Keratinocyte (primary cell): ENCODE data around the gene BLACAT1. TPM values are rescaled to one million over a fixed set of nuclear protein-coding genes. Genes with fewer than 3 reads are reported as not detected.

ENCODE experiments used
- polyA plus RNA-seq, 5 experiments: library from polyadenylated mRNA; depleted of rRNA in 3 of 5; stranded (reverse) in 3 of 5; stranded (forward) in 1 of 5; unstranded in 1 of 5; fragments of >200 nt; gene quantifications; 1 replicate in 1 of 5; 2 replicates in 3 of 5; 3 replicates in 1 of 5; pipeline versions ENCODE4 v1.2.1 to v1.2.3, GENCODE V29; 2011 to 2012; ENCODE audit warnings: missing spikeins in 2 of 5, low read depth in 1 of 5, low replicate concordance in 1 of 5
- small RNA-seq, 3 experiments: library from RNA; depleted of rRNA; stranded (forward); fragments of <200 nt; gene quantifications; one replicate each; pipeline ENCODE3, GENCODE V24; 2012; ENCODE audit warnings: low read depth in 3 of 3, low replicate concordance in 1 of 3; ENCODE audit not compliant: insufficient read length in 3 of 3

BLACAT1 gene
- polyA plus RNA-seq, 1 donor (not counting 4 experiments of a cell fraction or from before 2014, with no cell fraction given), result 4.0 TPM

Small RNA genes lying within 50 kb of the gene (small RNA-seq; reads per million reads assigned to genes)
- gene MIR135B, result 16.8 to 949 (median 663) reads per million in 3 experiments

Other genes starting within 250 kb of the BLACAT1 start
- gene DSTYK, start 244.3 kb downstream of the BLACAT1 start, polyA plus RNA-seq, result 7.0 to 8.8 TPM (median 7.6 TPM) in 3 replicates
- gene TMCC2, start 228.1 kb downstream of the BLACAT1 start, polyA plus RNA-seq, result 0.60 to 1.8 TPM (median 0.83 TPM) in 3 replicates
- 2.8 to 5.9 TPM (median 3.9 TPM) in 3 replicates for gene NUAK2, start 134.3 kb downstream of the BLACAT1 start, polyA plus RNA-seq
- gene KLHDC8A, start 99.1 kb downstream of the BLACAT1 start, polyA plus RNA-seq, result not detected in 3 replicates
- 0.91 to 3.4 TPM (median 1.9 TPM) in 3 replicates for gene LEMD1, start 34.0 kb downstream of the BLACAT1 start, polyA plus RNA-seq
- gene CDK18, start 48.6 kb upstream of the BLACAT1 start, polyA plus RNA-seq, result 10.9 to 13.1 TPM (median 12.1 TPM) in 3 replicates
- gene ELK4, start 176.0 kb upstream of the BLACAT1 start, polyA plus RNA-seq, result 4.5 to 8.6 TPM (median 7.3 TPM) in 3 replicates
- gene SLC45A3, start 224.5 kb upstream of the BLACAT1 start, polyA plus RNA-seq, result 2.1 to 2.8 TPM (median 2.5 TPM) in 3 replicates